Adrenal gland (tissue), 12 donors: ENCODE measurements around the gene FUT6. TPM values are rescaled to one million over a fixed set of nuclear protein-coding genes. Genes with fewer than 3 reads are reported as not detected.

ENCODE experiments used
- DNase-seq, 7 donors: peaks; one replicate each; pipeline ENCODE4 v3.0.0-alpha.2; 2019 to 2020
- H3K27ac ChIP-seq, 5 donors: fragments of 200-600 bp; sonication (generic) in 4 of 5; 1 replicate in 3 of 5; 2 replicates in 2 of 5; pipeline versions ENCODE4 v1.5.1 to v1.8.0; 2016 to 2020; ENCODE audit warnings: mild to moderate bottlenecking in 1 of 5
- H3K27me3 ChIP-seq: fragments of 200-600 bp; 2 replicates; pipeline ENCODE4 v1.8.0; 2021
- H3K36me3 ChIP-seq, 2 donors: fragments of 200-600 bp; replicated peaks in 1 of 2; 1 replicate in 1 of 2; 2 replicates in 1 of 2; pipeline versions ENCODE4 v1.5.1 to v1.8.0; 2018 to 2022
- H3K4me1 ChIP-seq, 2 donors: fragments of 200-600 bp; replicated peaks in 1 of 2; 1 replicate in 1 of 2; 2 replicates in 1 of 2; pipeline versions ENCODE4 v1.5.1 to v1.8.0; 2018 to 2021
- H3K4me3 ChIP-seq, 4 donors: fragments of 200-600 bp; sonication (generic) in 3 of 4; one replicate each; pipeline ENCODE4 v1.5.1; 2016 to 2018
- H3K9me3 ChIP-seq, 3 donors: fragments of 200-600 bp; sonication (generic) in 1 of 3; replicated peaks in 1 of 3; 1 replicate in 2 of 3; 2 replicates in 1 of 3; pipeline versions ENCODE4 v1.5.1 to v1.8.0; 2016 to 2021
- POLR2A ChIP-seq, 2 donors: fragments of 450-650 bp; IDR thresholded peaks; one replicate each; pipeline ENCODE4 v1.6.1; 2017; ENCODE audit warnings: antibody characterized with exemption in 2 of 2, mild to moderate bottlenecking in 2 of 2, moderate library complexity in 1 of 2
- WGBS, 4 donors: extraction: QIAGEN DNeasy Blood & Tissue Kit in 2 of 4; methylation state at CpG; one replicate each; pipeline versions ENCODE4 v1.1.5 to v1.1.7; 2013 to 2017; 5-methylcytosine and 5-hydroxymethylcytosine counted together
- intact Hi-C, 2 donors: fragments of 100-400 bp; cut with DNase I; formaldehyde crosslinking; loops; one replicate each; pipeline versions ENCODE4 v1.14.1 to v1.15.0; 2022 to 2023
- polyA plus RNA-seq, 3 donors: library from polyadenylated mRNA; stranded (reverse); fragments of 200-250 nt in 2 of 3; fragments of 350-450 nt in 1 of 3; fragmentation: Illumina TruSeq in 1 of 3; extraction: RNeasy Lipid Tissue Mini Kit (QIAGEN cat#74804) in 1 of 3; gene quantifications; one replicate each; pipeline ENCODE4 v1.2.3, GENCODE V29; 2013 to 2014
- total RNA-seq, 9 donors: library from RNA; depleted of rRNA in 4 of 9; stranded (reverse); fragments of >200 nt in 4 of 9; fragments of 120-200 nt in 1 of 9; fragmentation: NEBNext Ultra II Directional in 1 of 9; extraction: Animal tissue kit (Norgen Biotek cat#: 25700) in 1 of 9; gene quantifications; one replicate each; pipeline versions ENCODE4 v1.1.0 to v1.2.4, GENCODE V29; 2013 to 2023
- TF ChIP-seq, protein P1 (sequence below), 6 experiments: fragments of 450-650 bp in 4 of 6; fragments of 200-600 bp in 2 of 6; sonication (generic) in 1 of 6; IDR thresholded peaks; 1 replicate in 5 of 6; 2 replicates in 1 of 6; pipeline versions ENCODE4 v1.5.1 to v1.8.0; 2016 to 2021; ENCODE audit warnings: antibody characterized with exemption in 6 of 6, mild to moderate bottlenecking in 2 of 6, moderate library complexity in 1 of 6
- donor health status: healthy with polysubstance abuse.
- donor health status: Bipolar disorder and iron deficiency.
- donor health status: DM: yes; HTN: yes; CAD: no.
- donor health status: DM: no; HTN: no; CAD: no.
- donor health status: DM: no; HTN: no; CAD: no.
- donor health status: DM: yes; HTN: yes; CAD: no.

The FUT6 gene
- total and polyA plus RNA-seq, 12 donors: 0.03 TPM; not detected in 11

DNA sequence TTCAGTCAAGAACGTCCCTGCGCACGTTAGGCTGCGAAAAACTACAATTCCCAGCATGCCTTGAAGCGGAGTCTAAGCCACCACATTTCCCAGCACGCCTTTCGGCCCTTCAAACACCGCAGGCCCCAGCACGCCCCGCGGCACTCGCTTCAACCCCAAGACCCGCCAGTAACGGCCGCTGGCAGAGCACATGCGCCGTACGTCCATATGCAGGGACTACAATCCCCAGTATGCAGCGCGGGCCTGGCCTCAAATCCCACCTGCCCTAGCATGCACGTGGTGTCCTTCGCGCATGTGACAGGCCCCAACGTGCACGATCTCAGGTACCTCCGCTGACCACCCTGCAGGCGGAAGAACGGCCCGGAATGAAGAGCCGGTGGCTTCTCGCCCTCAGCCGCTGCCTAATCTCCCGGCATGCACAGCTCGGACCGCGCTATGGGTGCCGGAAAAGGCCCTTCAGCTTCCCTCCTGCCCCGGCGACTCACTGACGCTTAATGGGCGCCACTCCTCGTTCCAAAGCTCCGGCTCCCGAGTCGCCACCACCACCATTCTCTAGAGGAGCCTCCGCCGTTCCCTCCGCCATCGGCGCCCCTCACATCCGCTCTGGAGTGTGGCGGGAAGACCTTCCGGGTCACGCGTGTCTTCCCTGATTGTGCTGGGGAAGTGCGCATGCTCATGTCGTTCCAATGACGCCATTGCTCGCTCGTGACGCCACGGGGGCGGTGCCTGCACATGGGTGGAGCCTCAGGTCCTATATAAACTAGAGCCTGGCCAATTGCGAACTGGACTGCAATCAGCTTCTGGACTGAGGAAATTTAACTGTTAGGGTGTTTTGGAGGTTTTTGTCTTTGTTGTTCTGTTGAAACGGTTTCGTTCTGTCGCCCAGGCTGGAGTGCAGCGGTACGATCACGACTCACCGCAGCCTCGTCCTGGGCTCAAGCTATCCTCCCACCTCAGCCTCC, 48.7 kb downstream of the FUT6 start, which contains the start of gene DUS3L:
Gene DUS3L, minus strand, starts transcription at position 605 of the 962 bp plus-strand sequence. Its CDS starts 22 bp downstream, at position 583.
- Histone ChIP-seq H3K36me3 (peaks cover 0 to 42% of the 10 kb centered on the region in 2 donors), H3K9me3 (no peaks in the 10 kb centered on the region), H3K27me3 (no peaks in the 10 kb centered on the region), H3K4me3 (peak within 1 kb of the TSS; percentile 33 to 74 (median 66)), H3K4me1 (peaks cover 6 to 8% of the 10 kb centered on the region in 2 donors), H3K27ac (peak within 1 kb of the TSS; percentile 85 to 99 (median 96))
- peak; percentile 96 to 99 (median 98) for DNase-seq
- WGBS, 4 donors: 10 to 43% (median 13%) methylated on average over 17 to 72 of the region's 72 CpGs
- intact Hi-C loops: no loop called here
- peak; percentile 79 to 82 for TF ChIP-seq POLR2A (IDR thresholded peaks at IDR 0.05)
- TF ChIP-seq, protein P1, sequence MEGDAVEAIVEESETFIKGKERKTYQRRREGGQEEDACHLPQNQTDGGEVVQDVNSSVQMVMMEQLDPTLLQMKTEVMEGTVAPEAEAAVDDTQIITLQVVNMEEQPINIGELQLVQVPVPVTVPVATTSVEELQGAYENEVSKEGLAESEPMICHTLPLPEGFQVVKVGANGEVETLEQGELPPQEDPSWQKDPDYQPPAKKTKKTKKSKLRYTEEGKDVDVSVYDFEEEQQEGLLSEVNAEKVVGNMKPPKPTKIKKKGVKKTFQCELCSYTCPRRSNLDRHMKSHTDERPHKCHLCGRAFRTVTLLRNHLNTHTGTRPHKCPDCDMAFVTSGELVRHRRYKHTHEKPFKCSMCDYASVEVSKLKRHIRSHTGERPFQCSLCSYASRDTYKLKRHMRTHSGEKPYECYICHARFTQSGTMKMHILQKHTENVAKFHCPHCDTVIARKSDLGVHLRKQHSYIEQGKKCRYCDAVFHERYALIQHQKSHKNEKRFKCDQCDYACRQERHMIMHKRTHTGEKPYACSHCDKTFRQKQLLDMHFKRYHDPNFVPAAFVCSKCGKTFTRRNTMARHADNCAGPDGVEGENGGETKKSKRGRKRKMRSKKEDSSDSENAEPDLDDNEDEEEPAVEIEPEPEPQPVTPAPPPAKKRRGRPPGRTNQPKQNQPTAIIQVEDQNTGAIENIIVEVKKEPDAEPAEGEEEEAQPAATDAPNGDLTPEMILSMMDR (IDR thresholded peaks at IDR 0.05): peak in 1 of 6 experiments; percentile 15

DNA sequence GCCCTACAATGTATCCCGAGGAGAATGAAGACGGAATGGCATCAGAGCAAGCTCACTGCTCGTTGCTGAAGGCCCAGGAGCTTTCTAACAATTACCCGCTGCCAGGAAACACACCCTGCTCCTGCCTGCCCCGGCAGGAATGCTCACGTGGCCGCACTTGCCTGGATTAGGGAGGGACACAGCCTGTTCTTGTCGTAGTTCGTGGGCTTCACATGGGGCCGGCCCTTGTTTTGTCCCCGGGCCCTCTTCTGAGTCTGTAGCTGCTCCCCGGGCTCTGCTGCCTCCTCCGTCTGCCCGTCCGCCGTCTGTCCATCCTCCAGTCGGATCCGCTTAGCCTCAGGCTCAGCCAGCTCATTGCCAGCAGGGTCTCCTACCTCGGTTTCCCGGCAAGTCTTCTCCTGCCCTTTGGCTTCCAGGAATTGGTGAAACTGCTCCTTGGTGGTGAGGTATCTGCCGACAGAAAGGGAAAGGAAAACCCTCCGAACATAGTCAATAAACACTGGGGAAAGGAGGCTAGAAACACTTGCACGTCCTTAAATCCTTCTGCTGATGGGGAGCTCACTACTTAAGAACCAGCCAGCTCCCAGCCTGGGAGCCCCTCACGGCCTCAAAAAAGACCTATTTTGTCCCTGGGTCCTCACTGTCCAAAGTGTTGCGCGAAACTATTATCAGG, 49.5 kb downstream of the FUT6 start:
- H3K27ac ChIP-seq: peak overlapping the region in 2 of 5 donors; percentile 98 to 99
- peaks cover 0 to 50% of the 10 kb centered on the region in 2 donors for H3K36me3 ChIP-seq
- peak overlapping the region in 1 of 4 donors; percentile 71 for H3K4me3 ChIP-seq
- H3K4me1 ChIP-seq: peaks cover 6 to 8% of the 10 kb centered on the region in 2 donors
- intact Hi-C loops: no loop called here
- TF ChIP-seq, protein P1 (IDR thresholded peaks at IDR 0.05): no peak
- no peak for TF ChIP-seq POLR2A (IDR thresholded peaks at IDR 0.05)
- no peaks in the 10 kb centered on the region for H3K9me3 ChIP-seq
- no peaks in the 10 kb centered on the region for H3K27me3 ChIP-seq
- DNase-seq: no peak
- WGBS, 4 donors: 74 to 82% (median 77%) methylated on average over 19 to 26 of the region's 26 CpGs

DNA sequence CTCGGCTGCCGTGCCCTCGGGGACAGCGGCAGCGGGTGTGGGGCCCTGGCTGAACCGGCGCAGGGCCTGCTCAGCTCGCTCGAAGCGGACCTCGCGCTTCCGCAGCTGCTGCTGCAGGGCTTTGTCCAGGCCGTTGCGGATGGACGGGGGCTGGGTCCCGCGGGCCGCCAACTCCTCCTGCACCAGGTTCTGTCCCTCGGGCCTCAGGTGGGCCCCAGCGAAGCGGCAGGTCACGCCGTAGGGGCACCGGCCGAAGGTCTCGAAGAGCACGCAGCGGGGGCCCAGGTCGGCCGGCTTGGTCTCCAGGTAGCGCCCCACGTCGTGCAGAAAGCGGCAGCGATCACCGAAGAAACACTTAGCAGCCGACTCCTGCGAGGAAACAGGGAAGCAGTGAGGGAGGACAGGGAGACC, 50.1 kb downstream of the FUT6 start:
- H3K4me3 ChIP-seq: no peak overlapping the region
- H3K27me3 ChIP-seq: no peaks in the 10 kb centered on the region
- intact Hi-C loops: no loop called here
- 93 to 95% (median 95%) methylated on average over 21 to 39 of the region's 39 CpGs for WGBS, 4 donors
- H3K36me3 ChIP-seq: peaks cover 0 to 56% of the 10 kb centered on the region in 2 donors
- H3K27ac ChIP-seq: no peak overlapping the region
- DNase-seq: no peak
- TF ChIP-seq, protein P1 (IDR thresholded peaks at IDR 0.05): no peak
- TF ChIP-seq POLR2A (IDR thresholded peaks at IDR 0.05): no peak
- no peaks in the 10 kb centered on the region for H3K9me3 ChIP-seq
- H3K4me1 ChIP-seq: peaks cover 6 to 8% of the 10 kb centered on the region in 2 donors

DNA sequence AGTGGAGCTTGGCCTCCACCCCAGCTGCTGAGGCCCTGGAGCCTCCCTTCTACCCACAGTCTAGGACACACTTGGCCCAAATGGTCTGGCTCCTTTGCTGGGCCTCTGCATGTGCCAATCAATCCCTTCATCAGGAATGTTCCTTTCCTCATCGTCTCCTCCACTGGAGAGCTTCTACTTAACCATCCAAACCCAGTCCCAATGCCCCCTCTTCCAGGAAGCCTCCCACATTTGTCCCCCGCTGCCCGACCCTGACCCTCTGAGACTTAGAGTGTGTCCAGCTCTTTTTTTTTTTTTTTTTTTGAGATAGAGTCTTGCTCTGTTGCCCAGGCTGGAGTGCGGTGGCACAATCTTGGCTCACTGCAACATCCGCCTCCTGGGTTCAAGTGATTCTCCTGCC, 51.1 kb downstream of the FUT6 start:
- Histone ChIP-seq H3K36me3 (peaks cover 0 to 56% of the 10 kb centered on the region in 2 donors), H3K4me1 (peaks cover 6 to 8% of the 10 kb centered on the region in 2 donors)

More for the DNA sequence above, 51.1 kb downstream of the FUT6 start:
- Histone ChIP-seq H3K27me3 (no peaks in the 10 kb centered on the region), H3K27ac (no peak overlapping the region), H3K4me3 (no peak overlapping the region), H3K9me3 (no peaks in the 10 kb centered on the region)
- intact Hi-C loops: no loop called here
- TF ChIP-seq, protein P1 (IDR thresholded peaks at IDR 0.05): no peak
- no peak for TF ChIP-seq POLR2A (IDR thresholded peaks at IDR 0.05)
- DNase-seq: no peak
- 87 to 96% (median 93%) methylated on average over 5 of the region's 5 CpGs for WGBS, 4 donors
